ENCODE measurements around the gene SFXN5. TPM values are rescaled to one million over a fixed set of nuclear protein-coding genes. Genes with fewer than 3 reads are reported as not detected.
"Not testable (repeated sequence)": the region's sequence is repeated elsewhere in the genome, so short reads cannot be mapped to it uniquely, and the experiment has no call there.

SFXN5 gene
- total RNA-seq, 2 donors from 2014 or later = 16.6 to 18.1 TPM

GRCh38 chr2:73103018-73103542, 31.6 kb upstream of the SFXN5 start:
- H3K36me3 ChIP-seq = no peaks in the 10 kb centered on the region
- no peak overlapping the region for H3K4me3 ChIP-seq
- peaks cover 13 to 27% of the 10 kb centered on the region in 2 donors for H3K4me1 ChIP-seq (ENCODE audit: control insufficient read depth in 1 of 2, low read depth in 2 of 2)
- no peak for ATAC-seq (ENCODE audit: insufficient number of reproducible peaks, low FRiP score, low read depth)
- no peaks in the 10 kb centered on the region for H3K9me3 ChIP-seq
- no peak overlapping the region for H3K27ac ChIP-seq
- TF ChIP-seq CTCF (IDR thresholded peaks at IDR 0.05) = no peak
- no peak for DNase-seq (ENCODE audit: low spot score)
- H3K27me3 ChIP-seq (replicated peaks; ENCODE audit: insufficient read depth) = no peaks in the 10 kb centered on the region

- Histone ChIP-seq H3K36me3 (no peaks in the 10 kb centered on the region), H3K9me3 (no peaks in the 10 kb centered on the region), H3K27me3 (replicated peaks; ENCODE audit: insufficient read depth) (no peaks in the 10 kb centered on the region), H3K27ac (no peak overlapping the region), H3K4me3 (no peak overlapping the region), H3K4me1 (ENCODE audit: control insufficient read depth in 1 of 2, low read depth in 2 of 2) (peaks cover 3 to 13% of the 10 kb centered on the region in 2 donors)
- no peak for DNase-seq (ENCODE audit: low spot score)
- ATAC-seq (ENCODE audit: insufficient number of reproducible peaks, low FRiP score, low read depth) = no peak
- TF ChIP-seq CTCF (IDR thresholded peaks at IDR 0.05) = no peak
These were observed 30.2 kb upstream of the SFXN5 start for GRCh38 chr2:73101626-73102256.

- H3K4me1 ChIP-seq (ENCODE audit: control insufficient read depth in 1 of 2, low read depth in 2 of 2) = peaks cover 3 to 8% of the 10 kb centered on the region in 2 donors
- no peaks in the 10 kb centered on the region for H3K36me3 ChIP-seq
- no peak for TF ChIP-seq CTCF (IDR thresholded peaks at IDR 0.05)
- H3K4me3 ChIP-seq = no peak overlapping the region
- H3K27me3 ChIP-seq (replicated peaks; ENCODE audit: insufficient read depth) = no peaks in the 10 kb centered on the region
- no peak for DNase-seq (ENCODE audit: low spot score)
- no peak for ATAC-seq (ENCODE audit: insufficient number of reproducible peaks, low FRiP score, low read depth)
- H3K27ac ChIP-seq = no peak overlapping the region
- no peaks in the 10 kb centered on the region for H3K9me3 ChIP-seq
These were observed 29.4 kb upstream of the SFXN5 start for GRCh38 chr2:73100956-73101355.

GRCh38 chr2:73099486-73099885, 28.0 kb upstream of the SFXN5 start:
- no peak overlapping the region for H3K27ac ChIP-seq
- no peaks in the 10 kb centered on the region for H3K36me3 ChIP-seq
- peaks cover under 1 to 10% of the 10 kb centered on the region in 2 donors for H3K4me1 ChIP-seq (ENCODE audit: control insufficient read depth in 1 of 2, low read depth in 2 of 2)
- no peak for DNase-seq (ENCODE audit: low spot score)
- ATAC-seq (ENCODE audit: insufficient number of reproducible peaks, low FRiP score, low read depth) = no peak
- no peaks in the 10 kb centered on the region for H3K9me3 ChIP-seq
- no peaks in the 10 kb centered on the region for H3K27me3 ChIP-seq (replicated peaks; ENCODE audit: insufficient read depth)
- no peak overlapping the region for H3K4me3 ChIP-seq
- TF ChIP-seq CTCF (IDR thresholded peaks at IDR 0.05) = no peak

- Histone ChIP-seq H3K4me3 (no peak overlapping the region), H3K36me3 (no peaks in the 10 kb centered on the region), H3K27me3 (replicated peaks; ENCODE audit: insufficient read depth) (no peaks in the 10 kb centered on the region), H3K4me1 (ENCODE audit: control insufficient read depth in 1 of 2, low read depth in 2 of 2) (peaks cover 22 to 37% of the 10 kb centered on the region in 2 donors), H3K9me3 (no peaks in the 10 kb centered on the region), H3K27ac (no peak overlapping the region)
- DNase-seq (ENCODE audit: low spot score) (no peak), ATAC-seq (ENCODE audit: insufficient number of reproducible peaks, low FRiP score, low read depth) (no peak)
- TF ChIP-seq CTCF (IDR thresholded peaks at IDR 0.05) = no peak
These were observed 24.4 kb upstream of the SFXN5 start for GRCh38 chr2:73095910-73096309.

GRCh38 chr2:73093601-73094218, 22.2 kb upstream of the SFXN5 start:
- Histone ChIP-seq H3K4me3 (peak overlapping the region; percentile 19), H3K4me1 (ENCODE audit: control insufficient read depth in 1 of 2, low read depth in 2 of 2) (peaks cover 29 to 57% of the 10 kb centered on the region in 2 donors), H3K27ac (peak overlapping the region; percentile 40 to 91)
- not testable (repeated sequence) for DNase-seq (ENCODE audit: low spot score); ATAC-seq (ENCODE audit: insufficient number of reproducible peaks, low FRiP score, low read depth); H3K9me3 ChIP-seq; H3K36me3 ChIP-seq; H3K27me3 ChIP-seq (replicated peaks; ENCODE audit: insufficient read depth)
